OCI-LY7 (cell line): ENCODE measurements around the gene SH3RF3. TPM values are rescaled to one million over a fixed set of nuclear protein-coding genes. Genes with fewer than 3 reads are reported as not detected.

Experiments used
- BruUV-seq: library from RNA; stranded (reverse); fragments of 400-500 nt; replicated peaks from 2 replicates; lab custom pipeline; 2021; lab: Mats Ljungman, UMichigan
- CTCF ChIA-PET: fragments of 300-600 bp; sonication (Branson Sonifier 250); formaldehyde crosslinking; loops from one replicate; lab custom pipeline; 2022; ENCODE audit warnings: antibody characterized with exemption; ENCODE audit not compliant: unreplicated experiment; lab: Charles Lee
- POLR2A ChIA-PET: fragments of 300-600 bp; sonication (Branson Sonifier 250); formaldehyde crosslinking; loops from one replicate; lab custom pipeline; 2022; ENCODE audit warnings: antibody characterized with exemption; lab: Charles Lee
- DNase-seq: peaks from one replicate; pipeline ENCODE4 v3.0.0-alpha.2; 2015; ENCODE audit warnings: low spot score
- H2AFZ ChIP-seq: fragments of 200-600 bp; sonication (generic), shearing (Covaris generic); 2 replicates; pipeline ENCODE4 v1.6.1; 2014; ENCODE audit warnings: mild to moderate bottlenecking, antibody characterized with exemption, low read length, moderate library complexity
- H3K27ac ChIP-seq: fragments of 200-600 bp; sonication (generic); 2 replicates; pipeline ENCODE4 v1.5.1; 2014; ENCODE audit warnings: mixed run types, low read depth, mild to moderate bottlenecking, moderate library complexity, low read length, inconsistent platforms; ENCODE audit not compliant: poor library complexity, severe bottlenecking
- H3K36me3 ChIP-seq: fragments of 200-600 bp; sonication (generic); 2 replicates; pipeline ENCODE4 v1.6.1; 2014; ENCODE audit warnings: mild to moderate bottlenecking, antibody characterized with exemption, low read length, moderate library complexity, mixed read lengths; ENCODE audit not compliant: insufficient read depth
- H3K4me1 ChIP-seq: fragments of 200-600 bp; sonication (generic); 2 replicates; pipeline ENCODE4 v1.5.1; 2014; ENCODE audit warnings: mild to moderate bottlenecking, low read length; ENCODE audit not compliant: insufficient read depth, poor library complexity, severe bottlenecking
- H3K4me2 ChIP-seq: fragments of 200-600 bp; sonication (generic); 2 replicates; pipeline ENCODE4 v1.6.1; 2014; ENCODE audit warnings: mild to moderate bottlenecking, low read length
- H3K4me3 ChIP-seq: fragments of 200-600 bp; sonication (generic); 2 replicates; pipeline ENCODE4 v1.5.1; 2014; ENCODE audit warnings: mild to moderate bottlenecking, low read depth, low read length; ENCODE audit not compliant: poor library complexity, severe bottlenecking
- H3K79me2 ChIP-seq: fragments of 200-600 bp; sonication (generic); 2 replicates; pipeline ENCODE4 v1.6.1; 2016; ENCODE audit warnings: low read depth, mild to moderate bottlenecking, low read length, moderate library complexity, mixed read lengths; ENCODE audit not compliant: insufficient read depth
- H3K9me2 ChIP-seq: fragments of 200-600 bp; sonication (generic); 2 replicates; pipeline ENCODE4 v1.6.1; 2016; ENCODE audit warnings: mild to moderate bottlenecking, low read length, mixed read lengths; ENCODE audit not compliant: insufficient read depth
- H3K9me3 ChIP-seq: fragments of 200-600 bp; sonication (generic); 2 replicates; pipeline ENCODE4 v1.6.1; 2014; ENCODE audit warnings: mild to moderate bottlenecking, mixed run types, low read length, mixed read lengths
- H4K20me1 ChIP-seq: fragments of 200-600 bp; sonication (generic); 2 replicates; pipeline ENCODE4 v1.6.1; 2014; ENCODE audit warnings: mild to moderate bottlenecking, antibody characterized with exemption, low read length, moderate library complexity, mixed read lengths; ENCODE audit not compliant: insufficient read depth
- CTCF ChIP-seq: fragments of 200-600 bp; sonication (generic); conservative IDR thresholded peaks from 2 replicates; pipeline ENCODE4 v1.5.1; 2014; ENCODE audit warnings: mild to moderate bottlenecking, antibody characterized with exemption, low read length, moderate library complexity, mixed read lengths
- EZH2phosphoT487 ChIP-seq: fragments of 200-600 bp; sonication (generic); IDR thresholded peaks from 2 replicates; pipeline ENCODE4 v1.6.1; 2018; ENCODE audit warnings: low read depth, borderline replicate concordance, mild to moderate bottlenecking, mixed run types, antibody characterized with exemption, low read length, moderate library complexity, mixed read lengths
- intact Hi-C: fragments of 100-400 bp; cut with micrococcal nuclease; formaldehyde crosslinking; loops from one replicate; pipeline ENCODE4 v1.10.0; 2022; ENCODE audit not compliant: unreplicated experiment
- total RNA-seq, 2 experiments: library from RNA; depleted of rRNA in 1 of 2; stranded (reverse); fragments of >200 nt in 1 of 2; shearing (Covaris generic) in 1 of 2; gene quantifications; 2 replicates each; pipeline ENCODE4 v1.2.3, GENCODE V29; 2014 to 2022

SH3RF3 gene
- total RNA-seq, 2 experiments from 2014 or later = not detected

GRCh38 chr2:109214651-109215371 is 85.8 kb downstream of the SH3RF3 start:
- intact Hi-C loops = loop anchor here (10.0 kb wide), 1 partner anchor 80 kb away; no protein-coding TSS in a partner anchor
- no TSS peak for BruUV-seq
- H3K79me2 ChIP-seq = no peaks in the 10 kb centered on the region
- H3K4me1 ChIP-seq = no peaks in the 10 kb centered on the region
- no peak overlapping the region for H3K4me2 ChIP-seq
- no peak overlapping the region for H3K27ac ChIP-seq
- POLR2A ChIA-PET = interaction anchor here (1.9 kb wide), 1 partner anchor 9 kb away, joined by 11 read pairs; no protein-coding TSS in a partner anchor
- no peaks in the 10 kb centered on the region for H4K20me1 ChIP-seq
- CTCF ChIA-PET = no interaction called here
- H3K36me3 ChIP-seq = no peaks in the 10 kb centered on the region
- no peak for DNase-seq
- no peak overlapping the region for H2AFZ ChIP-seq
- H3K9me3 ChIP-seq = no peaks in the 10 kb centered on the region
- no peaks in the 10 kb centered on the region for H3K9me2 ChIP-seq
- TF ChIP-seq CTCF (no peak), EZH2phosphoT487 (no peak)
- H3K4me3 ChIP-seq = no peak overlapping the region

GRCh38 chr2:109215866-109216265 is 86.9 kb downstream of the SH3RF3 start:
- Histone ChIP-seq H3K4me2 (no peak overlapping the region), H4K20me1 (no peaks in the 10 kb centered on the region), H2AFZ (no peak overlapping the region), H3K4me3 (no peak overlapping the region), H3K9me2 (no peaks in the 10 kb centered on the region), H3K27ac (no peak overlapping the region), H3K4me1 (no peaks in the 10 kb centered on the region), H3K36me3 (no peaks in the 10 kb centered on the region), H3K9me3 (no peaks in the 10 kb centered on the region), H3K79me2 (no peaks in the 10 kb centered on the region)
- TF ChIP-seq EZH2phosphoT487 (no peak), CTCF (no peak)
- POLR2A ChIA-PET = interaction anchor here (1.9 kb wide), 1 partner anchor 10 kb away, joined by 11 read pairs; no protein-coding TSS in a partner anchor
- no TSS peak for BruUV-seq
- no peak for DNase-seq
- intact Hi-C loops = loop anchor here (10.0 kb wide), 1 partner anchor 81 kb away; no protein-coding TSS in a partner anchor
- CTCF ChIA-PET = no interaction called here

- no peak overlapping the region for H2AFZ ChIP-seq
- BruUV-seq = no TSS peak
- no peak overlapping the region for H3K4me2 ChIP-seq
- H3K36me3 ChIP-seq = no peaks in the 10 kb centered on the region
- no peaks in the 10 kb centered on the region for H3K4me1 ChIP-seq
- no peaks in the 10 kb centered on the region for H3K9me3 ChIP-seq
- no peak for DNase-seq
- intact Hi-C loops = loop anchor here (10.0 kb wide), 1 partner anchor 82 kb away; no protein-coding TSS in a partner anchor
- no peak overlapping the region for H3K27ac ChIP-seq
- H3K79me2 ChIP-seq = no peaks in the 10 kb centered on the region
- H3K4me3 ChIP-seq = no peak overlapping the region
- H3K9me2 ChIP-seq = no peaks in the 10 kb centered on the region
- H4K20me1 ChIP-seq = no peaks in the 10 kb centered on the region
- ChIA-PET CTCF (no interaction called here), POLR2A (interaction anchor here (1.9 kb wide), 1 partner anchor 11 kb away, joined by 11 read pairs; no protein-coding TSS in a partner anchor)
- TF ChIP-seq EZH2phosphoT487 = no peak
- no peak for TF ChIP-seq CTCF
Observed at GRCh38 chr2:109216332-109216731, 87.3 kb downstream of the SH3RF3 start.
